ENCODE measurements around the gene PCGF1. TPM values are rescaled to one million over a fixed set of nuclear protein-coding genes. Genes with fewer than 3 reads are reported as not detected.

PCGF1 gene
- total and polyA plus RNA-seq, 9 of the 15 experiments (the other 6 are each of a cell fraction or from before 2014, with no cell fraction given), result 20.3 to 45.7 (median 29.3) TPM

DNA sequence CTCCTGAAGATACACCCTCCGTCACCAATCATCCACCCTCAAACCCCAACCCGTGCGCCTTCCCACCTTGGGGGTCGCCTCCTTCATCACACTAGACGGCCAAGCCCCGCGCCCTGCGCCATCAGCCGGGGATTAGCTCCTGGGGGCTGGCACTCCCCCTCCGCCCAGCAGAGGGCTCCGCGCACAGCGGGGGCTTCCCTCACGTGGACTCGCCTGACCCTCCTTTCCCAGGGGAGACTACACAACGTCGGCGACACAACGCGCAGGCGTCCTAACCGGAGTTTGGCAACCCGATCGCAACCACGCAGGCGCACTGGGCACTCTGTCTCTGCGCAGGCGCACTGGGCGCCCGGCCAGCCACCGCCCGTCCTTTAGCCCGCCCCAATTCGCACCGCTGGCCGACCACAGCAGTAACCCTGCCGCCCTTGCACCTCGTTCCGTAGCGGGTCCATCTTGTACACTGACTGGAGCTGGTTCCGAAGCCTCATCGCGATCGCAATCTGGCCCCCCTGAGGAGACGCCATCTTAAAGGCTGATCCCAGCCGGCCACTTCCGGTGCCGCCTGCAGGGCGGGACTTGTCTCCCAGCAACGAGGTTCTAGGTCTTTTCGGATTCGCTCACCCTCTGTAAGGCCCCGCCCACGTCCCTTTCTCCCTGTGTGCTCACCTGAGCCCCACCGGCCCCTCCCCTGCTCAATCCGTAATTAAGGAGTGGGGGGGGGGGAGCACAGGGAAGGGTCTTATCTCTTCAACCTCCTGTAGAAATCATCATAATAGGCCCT lies at the start of gene PCGF1 (continued):
- TF ChIP-seq, protein P1, sequence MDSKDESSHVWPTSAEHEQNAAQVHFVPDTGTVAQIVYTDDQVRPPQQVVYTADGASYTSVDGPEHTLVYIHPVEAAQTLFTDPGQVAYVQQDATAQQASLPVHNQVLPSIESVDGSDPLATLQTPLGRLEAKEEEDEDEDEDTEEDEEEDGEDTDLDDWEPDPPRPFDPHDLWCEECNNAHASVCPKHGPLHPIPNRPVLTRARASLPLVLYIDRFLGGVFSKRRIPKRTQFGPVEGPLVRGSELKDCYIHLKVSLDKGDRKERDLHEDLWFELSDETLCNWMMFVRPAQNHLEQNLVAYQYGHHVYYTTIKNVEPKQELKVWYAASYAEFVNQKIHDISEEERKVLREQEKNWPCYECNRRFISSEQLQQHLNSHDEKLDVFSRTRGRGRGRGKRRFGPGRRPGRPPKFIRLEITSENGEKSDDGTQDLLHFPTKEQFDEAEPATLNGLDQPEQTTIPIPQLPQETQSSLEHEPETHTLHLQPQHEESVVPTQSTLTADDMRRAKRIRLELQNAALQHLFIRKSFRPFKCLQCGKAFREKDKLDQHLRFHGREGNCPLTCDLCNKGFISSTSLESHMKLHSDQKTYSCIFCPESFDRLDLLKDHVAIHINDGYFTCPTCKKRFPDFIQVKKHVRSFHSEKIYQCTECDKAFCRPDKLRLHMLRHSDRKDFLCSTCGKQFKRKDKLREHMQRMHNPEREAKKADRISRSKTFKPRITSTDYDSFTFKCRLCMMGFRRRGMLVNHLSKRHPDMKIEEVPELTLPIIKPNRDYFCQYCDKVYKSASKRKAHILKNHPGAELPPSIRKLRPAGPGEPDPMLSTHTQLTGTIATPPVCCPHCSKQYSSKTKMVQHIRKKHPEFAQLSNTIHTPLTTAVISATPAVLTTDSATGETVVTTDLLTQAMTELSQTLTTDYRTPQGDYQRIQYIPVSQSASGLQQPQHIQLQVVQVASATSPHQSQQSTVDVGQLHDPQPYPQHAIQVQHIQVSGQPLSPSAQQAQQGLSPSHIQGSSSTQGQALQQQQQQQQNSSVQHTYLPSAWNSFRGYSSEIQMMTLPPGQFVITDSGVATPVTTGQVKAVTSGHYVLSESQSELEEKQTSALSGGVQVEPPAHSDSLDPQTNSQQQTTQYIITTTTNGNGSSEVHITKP (IDR thresholded peaks at IDR 0.05; ENCODE audit: partially characterized antibody), result peak; percentile 52
- TF ChIP-seq, protein P2, sequence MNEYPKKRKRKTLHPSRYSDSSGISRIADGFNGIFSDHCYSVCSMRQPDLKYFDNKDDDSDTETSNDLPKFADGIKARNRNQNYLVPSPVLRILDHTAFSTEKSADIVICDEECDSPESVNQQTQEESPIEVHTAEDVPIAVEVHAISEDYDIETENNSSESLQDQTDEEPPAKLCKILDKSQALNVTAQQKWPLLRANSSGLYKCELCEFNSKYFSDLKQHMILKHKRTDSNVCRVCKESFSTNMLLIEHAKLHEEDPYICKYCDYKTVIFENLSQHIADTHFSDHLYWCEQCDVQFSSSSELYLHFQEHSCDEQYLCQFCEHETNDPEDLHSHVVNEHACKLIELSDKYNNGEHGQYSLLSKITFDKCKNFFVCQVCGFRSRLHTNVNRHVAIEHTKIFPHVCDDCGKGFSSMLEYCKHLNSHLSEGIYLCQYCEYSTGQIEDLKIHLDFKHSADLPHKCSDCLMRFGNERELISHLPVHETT (CRISPR knock-in tag; conservative IDR thresholded peaks at IDR 0.05 in 1 of 2, IDR thresholded peaks at IDR 0.05 in 1 of 2), result no peak
- TF ChIP-seq LCOR (CRISPR knock-in tag; IDR thresholded peaks at IDR 0.05) (peak; percentile 80), ZNF408 (CRISPR knock-in tag; IDR thresholded peaks at IDR 0.05; ENCODE audit: low read depth) (no peak), ERF (CRISPR knock-in tag; IDR thresholded peaks at IDR 0.05) (peak; percentile 81), L3MBTL2 (IDR thresholded peaks at IDR 0.05) (no peak; the same call in none of the 2 replicates), RBM15 (IDR thresholded peaks at IDR 0.05; ENCODE audit: insufficient read depth, low read length) (no peak), EWSR1 (IDR thresholded peaks at IDR 0.05; ENCODE audit: borderline replicate concordance, low read depth, partially characterized antibody) (no peak), ZSCAN32 (CRISPR knock-in tag; IDR thresholded peaks at IDR 0.05) (no peak; the same call in 1 of the 2 replicates), U2AF2 (optimal IDR thresholded peaks at IDR 0.05; ENCODE audit: low read depth, low read length) (no peak), POLR2AphosphoS2 (IDR thresholded peaks at IDR 0.05; ENCODE audit: low read length) (peak; percentile 95; the same call in 1 of the 2 replicates), DACH1 (IDR thresholded peaks at IDR 0.05; ENCODE audit: partially characterized antibody) (no peak), RFX5 (IDR thresholded peaks at IDR 0.05; ENCODE audit: low read depth, low read length) (no peak)
- TF ChIP-seq, protein P3, sequence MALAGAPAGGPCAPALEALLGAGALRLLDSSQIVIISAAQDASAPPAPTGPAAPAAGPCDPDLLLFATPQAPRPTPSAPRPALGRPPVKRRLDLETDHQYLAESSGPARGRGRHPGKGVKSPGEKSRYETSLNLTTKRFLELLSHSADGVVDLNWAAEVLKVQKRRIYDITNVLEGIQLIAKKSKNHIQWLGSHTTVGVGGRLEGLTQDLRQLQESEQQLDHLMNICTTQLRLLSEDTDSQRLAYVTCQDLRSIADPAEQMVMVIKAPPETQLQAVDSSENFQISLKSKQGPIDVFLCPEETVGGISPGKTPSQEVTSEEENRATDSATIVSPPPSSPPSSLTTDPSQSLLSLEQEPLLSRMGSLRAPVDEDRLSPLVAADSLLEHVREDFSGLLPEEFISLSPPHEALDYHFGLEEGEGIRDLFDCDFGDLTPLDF (CRISPR knock-in tag; IDR thresholded peaks at IDR 0.05), result 0 out of 2 replicates have a peak, but pooled peaks have one; percentile 25
- TF ChIP-seq, protein P4, sequence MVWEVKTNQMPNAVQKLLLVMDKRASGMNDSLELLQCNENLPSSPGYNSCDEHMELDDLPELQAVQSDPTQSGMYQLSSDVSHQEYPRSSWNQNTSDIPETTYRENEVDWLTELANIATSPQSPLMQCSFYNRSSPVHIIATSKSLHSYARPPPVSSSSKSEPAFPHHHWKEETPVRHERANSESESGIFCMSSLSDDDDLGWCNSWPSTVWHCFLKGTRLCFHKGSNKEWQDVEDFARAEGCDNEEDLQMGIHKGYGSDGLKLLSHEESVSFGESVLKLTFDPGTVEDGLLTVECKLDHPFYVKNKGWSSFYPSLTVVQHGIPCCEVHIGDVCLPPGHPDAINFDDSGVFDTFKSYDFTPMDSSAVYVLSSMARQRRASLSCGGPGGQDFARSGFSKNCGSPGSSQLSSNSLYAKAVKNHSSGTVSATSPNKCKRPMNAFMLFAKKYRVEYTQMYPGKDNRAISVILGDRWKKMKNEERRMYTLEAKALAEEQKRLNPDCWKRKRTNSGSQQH (CRISPR knock-in tag; IDR thresholded peaks at IDR 0.05), result peak; percentile 23; the same call in 1 of the 2 replicates
- TF ChIP-seq, protein P5, sequence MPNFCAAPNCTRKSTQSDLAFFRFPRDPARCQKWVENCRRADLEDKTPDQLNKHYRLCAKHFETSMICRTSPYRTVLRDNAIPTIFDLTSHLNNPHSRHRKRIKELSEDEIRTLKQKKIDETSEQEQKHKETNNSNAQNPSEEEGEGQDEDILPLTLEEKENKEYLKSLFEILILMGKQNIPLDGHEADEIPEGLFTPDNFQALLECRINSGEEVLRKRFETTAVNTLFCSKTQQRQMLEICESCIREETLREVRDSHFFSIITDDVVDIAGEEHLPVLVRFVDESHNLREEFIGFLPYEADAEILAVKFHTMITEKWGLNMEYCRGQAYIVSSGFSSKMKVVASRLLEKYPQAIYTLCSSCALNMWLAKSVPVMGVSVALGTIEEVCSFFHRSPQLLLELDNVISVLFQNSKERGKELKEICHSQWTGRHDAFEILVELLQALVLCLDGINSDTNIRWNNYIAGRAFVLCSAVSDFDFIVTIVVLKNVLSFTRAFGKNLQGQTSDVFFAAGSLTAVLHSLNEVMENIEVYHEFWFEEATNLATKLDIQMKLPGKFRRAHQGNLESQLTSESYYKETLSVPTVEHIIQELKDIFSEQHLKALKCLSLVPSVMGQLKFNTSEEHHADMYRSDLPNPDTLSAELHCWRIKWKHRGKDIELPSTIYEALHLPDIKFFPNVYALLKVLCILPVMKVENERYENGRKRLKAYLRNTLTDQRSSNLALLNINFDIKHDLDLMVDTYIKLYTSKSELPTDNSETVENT (CRISPR knock-in tag; IDR thresholded peaks at IDR 0.05), result peak; percentile 40; the same call in 1 of the 2 replicates

Measured in K562 (cell line).